ENCODE data around the gene ADCY3. TPM values are rescaled to one million over a fixed set of nuclear protein-coding genes. Genes with fewer than 3 reads are reported as not detected.

Gene ADCY3
- total and polyA plus RNA-seq, 5 donors from 2014 or later: 3.8 to 67.6 (median 11.2) TPM

GRCh38 chr2:24861500-24861899 is 58.5 kb downstream of the ADCY3 start:
- Mint-ChIP-seq H3K4me1 (peaks cover 0 to 11% (median 0%) of the 10 kb centered on the region in 4 donors), H3K36me3 (peaks cover 9% of the 10 kb centered on the region)

GRCh38 chr2:24860631-24861030 is 59.4 kb downstream of the ADCY3 start:
- Histone ChIP-seq H3K4me3 (ENCODE audit: low read depth, low read length) (no peak overlapping the region), H3K9me3 (ENCODE audit: control insufficient read depth in 2 of 2, low read length in 2 of 2) (no peaks in the 10 kb centered on the region), H3K4me1 (ENCODE audit: control insufficient read depth, insufficient read depth, low read length, poor library complexity, severe bottlenecking) (no peaks in the 10 kb centered on the region), H3K36me3 (ENCODE audit: control insufficient read depth, insufficient read depth, low read length) (no peaks in the 10 kb centered on the region), H3K27ac (ENCODE audit: insufficient read depth, low read length, poor library complexity, severe bottlenecking) (no peak overlapping the region), H3K27me3 (ENCODE audit: control insufficient read depth, insufficient read depth, low read length) (no peaks in the 10 kb centered on the region)
- Mint-ChIP-seq H3K4me1 (peaks cover 0 to 6% (median 0%) of the 10 kb centered on the region in 4 donors), H3K27me3 (no peaks in the 10 kb centered on the region), H3K27ac (no peak overlapping the region), H3K9me3 (no peaks in the 10 kb centered on the region), H3K36me3 (peaks cover 11% of the 10 kb centered on the region), H3K4me3 (no peak overlapping the region)
- no peak for DNase-seq
- no peak for ATAC-seq (ENCODE audit: low read depth in 2 of 2)

More at GRCh38 chr2:24861500-24861899, 58.5 kb downstream of the ADCY3 start:
- no peaks in the 10 kb centered on the region for H3K27me3 Mint-ChIP-seq
- H3K27ac ChIP-seq (ENCODE audit: insufficient read depth, low read length, poor library complexity, severe bottlenecking): no peak overlapping the region
- H3K4me3 ChIP-seq (ENCODE audit: low read depth, low read length): no peak overlapping the region
- H3K9me3 Mint-ChIP-seq: no peaks in the 10 kb centered on the region
- H3K4me3 Mint-ChIP-seq: no peak overlapping the region
- DNase-seq (no peak), ATAC-seq (ENCODE audit: low read depth in 2 of 2) (no peak)
- no peak overlapping the region for H3K27ac Mint-ChIP-seq
- H3K4me1 ChIP-seq (ENCODE audit: control insufficient read depth, insufficient read depth, low read length, poor library complexity, severe bottlenecking): no peaks in the 10 kb centered on the region
- no peaks in the 10 kb centered on the region for H3K36me3 ChIP-seq (ENCODE audit: control insufficient read depth, insufficient read depth, low read length)
- H3K9me3 ChIP-seq (ENCODE audit: control insufficient read depth in 2 of 2, low read length in 2 of 2): no peaks in the 10 kb centered on the region
- no peaks in the 10 kb centered on the region for H3K27me3 ChIP-seq (ENCODE audit: control insufficient read depth, insufficient read depth, low read length)

- no peaks in the 10 kb centered on the region for H3K4me1 ChIP-seq (ENCODE audit: control insufficient read depth, insufficient read depth, low read length, poor library complexity, severe bottlenecking)
- no peaks in the 10 kb centered on the region for H3K36me3 ChIP-seq (ENCODE audit: control insufficient read depth, insufficient read depth, low read length)
- no peaks in the 10 kb centered on the region for H3K9me3 ChIP-seq (ENCODE audit: control insufficient read depth in 2 of 2, low read length in 2 of 2)
- Mint-ChIP-seq H3K9me3 (no peaks in the 10 kb centered on the region), H3K4me1 (peaks cover 0 to 4% (median 0%) of the 10 kb centered on the region in 4 donors), H3K27me3 (no peaks in the 10 kb centered on the region), H3K36me3 (peaks cover 10% of the 10 kb centered on the region), H3K27ac (no peak overlapping the region), H3K4me3 (no peak overlapping the region)
- no peaks in the 10 kb centered on the region for H3K27me3 ChIP-seq (ENCODE audit: control insufficient read depth, insufficient read depth, low read length)
- H3K27ac ChIP-seq (ENCODE audit: insufficient read depth, low read length, poor library complexity, severe bottlenecking): no peak overlapping the region
- no peak for ATAC-seq (ENCODE audit: low read depth in 2 of 2)
- H3K4me3 ChIP-seq (ENCODE audit: low read depth, low read length): no peak overlapping the region
- DNase-seq: no peak
Observed at GRCh38 chr2:24859968-24860600, 60.0 kb downstream of the ADCY3 start.

GRCh38 chr2:24858996-24859395 is 61.0 kb downstream of the ADCY3 start:
- H3K4me3 Mint-ChIP-seq: no peak overlapping the region
- H3K4me3 ChIP-seq (ENCODE audit: low read depth, low read length): no peak overlapping the region
- no peaks in the 10 kb centered on the region for H3K9me3 Mint-ChIP-seq
- ATAC-seq (ENCODE audit: low read depth in 2 of 2) (no peak), DNase-seq (no peak)
- H3K4me1 Mint-ChIP-seq: no peaks in the 10 kb centered on the region
- no peaks in the 10 kb centered on the region for H3K27me3 ChIP-seq (ENCODE audit: control insufficient read depth, insufficient read depth, low read length)
- no peak overlapping the region for H3K27ac ChIP-seq (ENCODE audit: insufficient read depth, low read length, poor library complexity, severe bottlenecking)
- H3K27me3 Mint-ChIP-seq: no peaks in the 10 kb centered on the region
- H3K27ac Mint-ChIP-seq: no peak overlapping the region
- no peaks in the 10 kb centered on the region for H3K36me3 ChIP-seq (ENCODE audit: control insufficient read depth, insufficient read depth, low read length)
- H3K9me3 ChIP-seq (ENCODE audit: control insufficient read depth in 2 of 2, low read length in 2 of 2): no peaks in the 10 kb centered on the region
- H3K36me3 Mint-ChIP-seq: peaks cover 15% of the 10 kb centered on the region
- H3K4me1 ChIP-seq (ENCODE audit: control insufficient read depth, insufficient read depth, low read length, poor library complexity, severe bottlenecking): no peaks in the 10 kb centered on the region

GRCh38 chr2:24857746-24858145 is 62.3 kb downstream of the ADCY3 start:
- Histone ChIP-seq H3K4me1 (ENCODE audit: control insufficient read depth, insufficient read depth, low read length, poor library complexity, severe bottlenecking) (no peaks in the 10 kb centered on the region), H3K4me3 (ENCODE audit: low read depth, low read length) (no peak overlapping the region), H3K27me3 (ENCODE audit: control insufficient read depth, insufficient read depth, low read length) (no peaks in the 10 kb centered on the region), H3K27ac (ENCODE audit: insufficient read depth, low read length, poor library complexity, severe bottlenecking) (no peak overlapping the region), H3K36me3 (ENCODE audit: control insufficient read depth, insufficient read depth, low read length) (no peaks in the 10 kb centered on the region), H3K9me3 (ENCODE audit: control insufficient read depth in 2 of 2, low read length in 2 of 2) (no peaks in the 10 kb centered on the region)
- no peak for DNase-seq
- Mint-ChIP-seq H3K27ac (no peak overlapping the region), H3K27me3 (no peaks in the 10 kb centered on the region), H3K9me3 (no peaks in the 10 kb centered on the region), H3K4me3 (no peak overlapping the region), H3K4me1 (no peaks in the 10 kb centered on the region), H3K36me3 (peaks cover 15% of the 10 kb centered on the region)
- ATAC-seq (ENCODE audit: low read depth in 2 of 2): no peak

GRCh38 chr2:24856791-24857211 is 63.2 kb downstream of the ADCY3 start:
- H3K27ac Mint-ChIP-seq: no peak overlapping the region
- H3K9me3 Mint-ChIP-seq: no peaks in the 10 kb centered on the region
- H3K36me3 ChIP-seq (ENCODE audit: control insufficient read depth, insufficient read depth, low read length): no peaks in the 10 kb centered on the region
- H3K4me1 ChIP-seq (ENCODE audit: control insufficient read depth, insufficient read depth, low read length, poor library complexity, severe bottlenecking): no peaks in the 10 kb centered on the region
- H3K9me3 ChIP-seq (ENCODE audit: control insufficient read depth in 2 of 2, low read length in 2 of 2): no peaks in the 10 kb centered on the region
- no peaks in the 10 kb centered on the region for H3K27me3 ChIP-seq (ENCODE audit: control insufficient read depth, insufficient read depth, low read length)
- no peak for DNase-seq
- H3K36me3 Mint-ChIP-seq: peaks cover 15% of the 10 kb centered on the region
- H3K27ac ChIP-seq (ENCODE audit: insufficient read depth, low read length, poor library complexity, severe bottlenecking): no peak overlapping the region
- H3K4me1 Mint-ChIP-seq: no peaks in the 10 kb centered on the region
- no peak overlapping the region for H3K4me3 Mint-ChIP-seq
- no peak for ATAC-seq (ENCODE audit: low read depth in 2 of 2)
- H3K4me3 ChIP-seq (ENCODE audit: low read depth, low read length): no peak overlapping the region
- H3K27me3 Mint-ChIP-seq: no peaks in the 10 kb centered on the region

- Histone ChIP-seq H3K36me3 (ENCODE audit: control insufficient read depth, insufficient read depth, low read length) (no peaks in the 10 kb centered on the region), H3K27ac (ENCODE audit: insufficient read depth, low read length, poor library complexity, severe bottlenecking) (no peak overlapping the region), H3K27me3 (ENCODE audit: control insufficient read depth, insufficient read depth, low read length) (no peaks in the 10 kb centered on the region), H3K4me1 (ENCODE audit: control insufficient read depth, insufficient read depth, low read length, poor library complexity, severe bottlenecking) (no peaks in the 10 kb centered on the region), H3K9me3 (ENCODE audit: control insufficient read depth in 2 of 2, low read length in 2 of 2) (no peaks in the 10 kb centered on the region), H3K4me3 (ENCODE audit: low read depth, low read length) (no peak overlapping the region)
- Mint-ChIP-seq H3K36me3 (peaks cover 19% of the 10 kb centered on the region), H3K4me3 (no peak overlapping the region), H3K9me3 (no peaks in the 10 kb centered on the region), H3K4me1 (no peaks in the 10 kb centered on the region), H3K27me3 (no peaks in the 10 kb centered on the region), H3K27ac (peak overlapping the region in 1 of 3 donors; percentile 17)
- DNase-seq: no peak
- no peak for ATAC-seq (ENCODE audit: low read depth in 2 of 2)
Observed at GRCh38 chr2:24855726-24856125, 64.3 kb downstream of the ADCY3 start.

GRCh38 chr2:24855022-24855622 is 64.9 kb downstream of the ADCY3 start:
- H3K4me3 ChIP-seq (ENCODE audit: low read depth, low read length): no peak overlapping the region
- ATAC-seq (ENCODE audit: low read depth in 2 of 2): no peak
- H3K4me1 Mint-ChIP-seq: peaks cover 0 to 2% (median 0%) of the 10 kb centered on the region in 4 donors

More at GRCh38 chr2:24855022-24855622, 64.9 kb downstream of the ADCY3 start:
- Histone ChIP-seq H3K36me3 (ENCODE audit: control insufficient read depth, insufficient read depth, low read length) (no peaks in the 10 kb centered on the region), H3K27me3 (ENCODE audit: control insufficient read depth, insufficient read depth, low read length) (no peaks in the 10 kb centered on the region), H3K9me3 (ENCODE audit: control insufficient read depth in 2 of 2, low read length in 2 of 2) (no peaks in the 10 kb centered on the region), H3K27ac (ENCODE audit: insufficient read depth, low read length, poor library complexity, severe bottlenecking) (no peak overlapping the region), H3K4me1 (ENCODE audit: control insufficient read depth, insufficient read depth, low read length, poor library complexity, severe bottlenecking) (no peaks in the 10 kb centered on the region)
- no peak overlapping the region for H3K27ac Mint-ChIP-seq
- peaks cover 20% of the 10 kb centered on the region for H3K36me3 Mint-ChIP-seq
- no peaks in the 10 kb centered on the region for H3K9me3 Mint-ChIP-seq
- DNase-seq: no peak
- H3K4me3 Mint-ChIP-seq: no peak overlapping the region
- no peaks in the 10 kb centered on the region for H3K27me3 Mint-ChIP-seq

Data from CD4-positive, CD25-positive, alpha-beta regulatory T cell (primary cell).